ENCODE measurements around the gene PRG2.
"Not testable (repeated sequence)": the region's sequence is repeated elsewhere in the genome, so short reads cannot be mapped to it uniquely, and the experiment has no call there.

The PRG2 gene

GRCh38 chr11:57421066-57421465 is 30.6 kb upstream of the PRG2 start:
- DNase-seq (ENCODE audit: extremely low read depth in 1 of 2, low read depth in 1 of 2), result no peak

DNA sequence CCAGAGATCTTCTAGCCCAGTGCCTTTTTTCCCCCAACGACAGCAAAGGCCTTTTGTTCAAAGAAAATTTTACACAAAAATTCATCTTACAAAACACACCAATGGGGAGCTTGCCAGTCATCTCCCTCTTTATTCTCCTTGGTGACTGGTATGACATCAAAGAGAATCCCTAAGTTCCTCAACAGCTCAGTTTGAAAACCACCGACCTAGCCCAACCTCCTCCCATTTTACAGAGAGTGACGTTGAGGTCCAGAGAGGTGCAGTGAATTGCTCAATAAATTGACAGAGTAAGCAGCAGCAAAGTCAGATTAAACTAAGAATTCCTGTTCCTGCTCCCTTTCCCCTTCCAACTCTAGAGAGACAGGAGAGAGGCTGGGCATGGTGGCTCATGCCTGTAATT is 28.7 kb upstream of the PRG2 start:
- DNase-seq (ENCODE audit: extremely low read depth in 1 of 2, low read depth in 1 of 2), result no peak

DNA sequence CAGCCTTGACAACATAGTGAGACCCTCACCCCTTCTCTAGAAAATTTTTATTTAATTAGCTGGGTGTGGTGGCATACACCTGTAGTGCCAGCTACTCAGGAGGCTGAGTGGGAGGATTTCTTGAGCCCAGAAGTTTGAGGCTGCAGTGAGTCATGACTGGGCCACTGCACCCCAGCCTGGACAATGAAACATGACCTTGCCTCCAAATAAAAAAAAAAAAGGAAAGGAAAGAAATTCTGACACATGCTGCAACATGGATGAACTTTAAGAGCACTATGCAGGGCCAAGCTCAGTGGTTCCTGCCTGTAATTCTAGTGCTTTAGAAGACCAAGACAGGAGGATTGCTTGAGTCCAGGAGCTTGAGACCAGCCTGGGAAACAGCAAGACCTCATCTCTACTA is 27.7 kb upstream of the PRG2 start:
- DNase-seq (ENCODE audit: extremely low read depth in 1 of 2, low read depth in 1 of 2), result no peak

- no peak for DNase-seq (ENCODE audit: extremely low read depth in 1 of 2, low read depth in 1 of 2)
Measured at GRCh38 chr11:57417056-57417455, 26.6 kb upstream of the PRG2 start.

- no peak for DNase-seq (ENCODE audit: extremely low read depth in 1 of 2, low read depth in 1 of 2)
Measured at GRCh38 chr11:57416436-57416835, 26.0 kb upstream of the PRG2 start.

- DNase-seq (ENCODE audit: extremely low read depth in 1 of 2, low read depth in 1 of 2), result no peak
Measured at GRCh38 chr11:57414612-57415212, 24.3 kb upstream of the PRG2 start.

GRCh38 chr11:57413681-57414080 is 23.2 kb upstream of the PRG2 start:
- DNase-seq (ENCODE audit: extremely low read depth in 1 of 2, low read depth in 1 of 2), result no peak

DNA sequence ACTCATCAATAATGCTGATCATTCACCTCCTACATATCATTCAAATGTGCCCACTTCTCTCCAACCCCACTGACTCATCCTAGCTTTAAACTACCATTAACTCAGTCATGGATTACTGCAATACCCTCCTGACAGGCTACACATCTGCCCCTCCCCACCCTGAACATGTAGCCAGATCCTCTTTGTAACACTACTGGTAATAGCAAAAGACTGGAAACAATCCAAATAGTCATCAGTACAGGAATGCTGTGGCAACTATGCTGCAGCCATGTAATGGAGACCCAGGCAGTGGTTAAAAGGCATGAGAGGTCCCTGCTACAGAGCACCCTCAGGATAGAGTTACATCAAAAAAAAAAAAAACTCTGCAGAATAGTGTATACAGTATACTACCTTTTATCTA is 19.8 kb upstream of the PRG2 start:
- DNase-seq (ENCODE audit: extremely low read depth in 1 of 2, low read depth in 1 of 2), result no peak

DNA sequence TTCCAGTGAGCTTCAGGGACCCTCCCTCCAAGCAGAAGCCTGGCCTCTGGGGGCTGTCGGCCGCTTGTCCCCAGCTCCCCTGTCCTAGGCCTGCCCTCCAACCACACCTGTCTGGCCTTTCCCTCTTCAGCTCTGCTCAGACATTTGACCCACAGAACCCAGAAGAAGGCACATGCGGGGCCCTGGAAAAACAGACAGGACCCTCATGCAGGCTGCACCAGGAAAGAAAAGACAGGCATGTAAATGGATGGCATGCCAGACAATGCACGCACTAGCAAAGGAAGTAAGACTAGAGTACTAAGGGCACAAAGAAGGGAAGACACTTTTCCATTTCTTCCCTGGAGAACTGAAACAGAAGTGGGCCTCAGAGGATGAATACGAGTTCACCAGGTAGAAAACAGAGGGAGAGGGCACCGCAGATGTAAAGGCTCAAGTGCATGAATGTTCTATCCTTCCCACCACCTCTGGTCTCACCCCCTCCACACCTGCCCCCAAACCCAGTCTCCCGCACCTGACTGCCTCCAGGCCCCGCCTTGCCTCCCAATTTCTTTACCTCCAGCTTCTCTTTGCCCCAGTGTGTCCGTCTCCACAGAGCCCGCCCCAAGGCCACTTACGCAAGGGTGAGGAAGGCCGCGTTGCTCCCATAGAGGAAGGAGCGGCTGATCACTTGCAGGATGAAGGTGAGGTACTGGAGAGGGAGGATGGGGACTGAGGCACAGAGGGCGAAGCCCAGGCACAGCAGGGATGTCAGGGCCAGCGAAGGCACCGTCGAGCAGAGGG is 19.1 kb upstream of the PRG2 start:
- no peak for DNase-seq (ENCODE audit: extremely low read depth in 1 of 2, low read depth in 1 of 2)

DNA sequence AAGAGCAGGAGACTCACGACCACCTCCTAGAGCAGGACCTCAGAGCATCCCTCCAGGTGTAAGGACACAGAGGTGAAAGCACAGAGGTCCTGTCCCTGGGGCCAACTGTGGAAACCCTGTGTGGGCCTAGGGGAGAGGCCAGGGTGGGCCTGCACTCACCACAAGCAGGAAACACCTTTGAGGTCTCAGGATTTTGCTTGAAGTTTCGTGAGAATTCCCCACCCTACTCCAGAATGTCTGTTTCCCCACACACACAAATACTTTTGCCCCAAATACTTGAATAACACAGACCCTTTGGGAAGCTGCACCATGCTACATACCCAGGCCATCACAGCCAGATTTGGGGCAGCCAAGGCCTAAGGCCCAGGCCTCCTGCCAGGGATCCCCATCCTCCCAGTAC is 18.3 kb upstream of the PRG2 start:
- DNase-seq (ENCODE audit: extremely low read depth in 1 of 2, low read depth in 1 of 2), result no peak

GRCh38 chr11:57407941-57408475 is 17.6 kb upstream of the PRG2 start:
- no peak for DNase-seq (ENCODE audit: extremely low read depth in 1 of 2, low read depth in 1 of 2)

DNA sequence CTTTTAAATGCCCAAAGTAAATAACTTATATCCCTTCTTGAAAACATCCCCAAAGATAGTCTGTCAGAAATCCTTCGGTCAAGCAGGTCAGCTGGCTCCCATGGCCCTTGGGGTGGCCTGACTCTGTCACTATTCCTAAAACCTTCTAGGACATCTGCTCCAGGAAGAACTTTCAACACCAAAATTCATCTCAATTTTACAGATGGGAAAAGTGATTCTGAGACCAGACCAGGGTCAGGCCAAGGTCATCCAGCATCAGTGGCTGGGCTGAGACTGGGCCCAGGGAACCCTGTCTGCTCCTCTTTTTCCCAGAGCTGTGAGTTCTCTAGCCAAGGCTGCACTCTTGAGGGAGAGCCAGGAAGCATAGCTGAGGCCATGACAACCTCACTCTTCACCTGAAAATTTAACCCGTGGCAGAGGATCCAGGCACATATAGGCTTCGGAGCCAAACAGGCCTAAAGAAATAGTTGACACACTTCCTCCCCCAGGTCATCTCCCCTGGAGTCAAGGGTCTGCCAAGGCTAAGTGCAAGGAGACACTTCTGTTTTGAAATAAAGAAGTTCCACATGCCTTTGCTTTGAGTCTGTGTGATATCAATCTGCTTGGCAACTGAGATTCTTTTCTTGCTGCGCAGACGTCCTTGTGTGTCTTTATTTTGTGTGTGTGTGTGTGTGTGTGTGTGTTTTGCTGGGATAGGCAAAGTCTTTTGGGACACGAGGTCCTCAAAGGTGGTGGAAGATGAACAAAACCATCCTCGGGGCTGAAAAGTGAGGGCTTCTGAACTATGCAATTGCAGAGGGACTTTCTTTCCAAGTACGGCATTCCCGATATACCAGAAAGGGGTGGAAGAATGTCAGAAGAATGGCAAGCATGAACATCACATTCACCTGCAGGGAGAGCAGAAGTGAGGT is 16.8 kb upstream of the PRG2 start:
- no peak for DNase-seq (ENCODE audit: extremely low read depth in 1 of 2, low read depth in 1 of 2)

DNA sequence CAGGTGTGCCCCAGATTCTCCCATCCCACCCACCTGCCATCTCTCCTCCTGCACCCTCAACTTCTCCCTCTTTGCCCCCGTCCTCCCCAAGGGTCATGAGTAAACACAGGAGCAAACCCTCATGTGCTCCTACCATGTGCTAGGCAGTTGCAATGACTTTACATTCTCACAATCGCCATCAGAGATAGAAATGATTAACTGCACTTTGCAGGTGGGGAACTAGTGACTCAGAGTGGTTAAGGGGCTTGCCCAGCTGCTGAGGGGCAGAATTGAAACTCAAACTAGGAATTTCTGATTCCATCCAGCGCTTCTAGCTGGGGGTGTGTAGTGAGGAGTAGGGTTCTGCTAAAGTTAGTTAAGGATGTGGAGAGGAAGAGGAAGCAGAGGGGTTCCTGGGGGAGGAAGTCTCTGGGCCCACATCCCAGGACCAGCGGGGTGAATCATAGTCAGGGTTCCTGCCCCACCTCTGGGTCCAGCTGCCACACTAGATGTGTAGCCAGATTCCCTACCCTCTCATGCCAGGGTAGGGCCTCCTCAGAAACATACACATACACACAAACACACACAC is 16.0 kb upstream of the PRG2 start:
- no peak for DNase-seq (ENCODE audit: extremely low read depth in 1 of 2, low read depth in 1 of 2)

DNA sequence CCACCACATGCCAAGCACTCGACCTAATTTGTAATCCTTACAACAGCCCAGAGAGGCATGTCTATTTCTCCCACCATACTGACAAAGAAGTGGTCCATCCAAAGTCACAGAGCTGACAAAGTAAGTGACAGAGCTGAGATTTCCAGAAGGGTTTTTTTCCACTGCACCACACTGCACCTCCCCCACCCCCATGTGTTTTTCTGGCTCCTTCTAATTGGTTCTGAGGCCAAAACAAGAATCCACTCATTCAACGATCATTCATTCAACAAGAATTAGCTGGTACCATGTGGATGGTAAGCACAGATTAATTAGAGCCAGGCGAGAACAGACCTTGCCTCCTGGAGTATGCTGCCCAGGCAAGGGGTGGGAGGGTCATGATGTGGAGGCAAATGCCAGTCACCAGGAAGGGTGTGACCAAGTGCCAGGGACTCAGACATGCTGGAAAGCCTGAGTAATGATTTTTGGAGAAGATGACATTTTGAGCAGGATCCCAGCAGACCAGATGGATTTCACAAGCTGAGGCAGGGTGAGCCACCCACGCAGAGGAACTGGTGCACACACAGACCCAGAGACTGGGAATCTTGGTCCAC is 14.9 kb upstream of the PRG2 start:
- no peak for DNase-seq (ENCODE audit: extremely low read depth in 1 of 2, low read depth in 1 of 2)

GRCh38 chr11:57403802-57404147 is 13.3 kb upstream of the PRG2 start:
- DNase-seq (ENCODE audit: extremely low read depth in 1 of 2, low read depth in 1 of 2), result no peak

GRCh38 chr11:57403003-57403801 is 12.8 kb upstream of the PRG2 start:
- DNase-seq (ENCODE audit: extremely low read depth in 1 of 2, low read depth in 1 of 2), result not testable (repeated sequence)

DNA sequence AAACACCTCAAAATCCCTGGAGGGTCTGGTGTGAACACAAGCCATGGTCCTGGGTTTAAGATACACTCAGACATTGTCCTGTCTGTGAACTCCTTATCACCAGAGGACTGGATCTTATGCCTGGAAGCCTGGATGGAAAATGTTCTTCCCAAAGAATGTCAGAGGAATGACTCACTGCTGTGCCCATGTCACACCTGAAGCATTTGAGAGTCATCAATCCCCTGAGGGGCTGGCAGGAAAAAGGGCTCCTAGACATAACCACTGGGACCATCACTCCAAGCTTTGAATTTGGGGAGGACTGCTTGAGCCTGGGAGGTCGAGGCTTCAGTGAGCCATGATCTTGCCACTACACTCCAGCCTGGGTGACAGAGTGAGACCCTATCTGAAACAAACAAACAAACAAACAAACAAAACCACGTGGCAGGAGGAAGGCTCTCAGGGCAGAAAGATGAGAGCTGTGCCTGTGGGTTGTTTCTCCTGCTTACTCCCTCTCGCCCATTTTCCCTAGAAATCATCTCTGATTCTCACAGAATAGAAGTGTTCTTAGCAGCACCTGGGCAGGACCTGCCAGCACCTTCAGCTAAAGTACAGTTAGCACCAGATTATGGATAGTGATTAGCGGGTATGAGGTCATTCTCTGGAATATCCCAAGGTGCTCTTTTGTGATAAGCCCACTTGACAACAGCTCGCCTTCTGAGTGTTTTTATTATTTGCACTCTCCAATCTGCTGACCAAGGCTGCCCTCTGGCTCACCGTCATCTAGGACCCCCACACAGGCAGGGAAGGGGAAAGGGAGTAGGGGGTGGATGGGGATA is 11.9 kb upstream of the PRG2 start:
- no peak for DNase-seq (ENCODE audit: extremely low read depth in 1 of 2, low read depth in 1 of 2)

DNA sequence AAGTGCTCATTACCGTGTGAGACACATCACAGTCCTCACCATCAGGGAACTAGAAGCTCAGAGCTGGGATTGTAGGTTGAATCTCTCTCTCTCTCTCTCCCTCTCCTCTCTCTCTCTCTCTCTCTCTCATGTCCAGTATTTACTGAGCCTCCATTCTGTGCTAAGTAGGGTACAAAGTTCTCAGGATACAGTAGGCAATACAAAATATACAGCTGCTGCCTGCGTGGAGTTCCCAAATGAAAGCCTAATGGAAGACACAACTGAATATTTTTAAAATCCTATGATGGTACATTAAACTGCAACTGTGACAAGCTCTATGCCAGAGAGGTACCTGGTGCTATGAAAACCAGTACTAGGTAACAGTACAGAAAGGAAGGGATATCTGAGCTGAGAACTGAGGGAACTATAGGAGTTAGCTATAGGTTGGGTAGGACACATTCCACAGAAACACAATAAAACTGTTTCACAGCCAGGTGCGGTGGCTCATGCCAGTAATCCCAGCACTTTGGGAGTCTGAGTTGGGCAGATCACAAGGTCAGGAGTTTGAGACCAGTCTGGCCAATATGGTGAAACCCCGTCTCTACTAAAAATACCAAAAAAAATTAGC is 9.6 kb upstream of the PRG2 start:
- DNase-seq (ENCODE audit: extremely low read depth in 1 of 2, low read depth in 1 of 2), result no peak

DNA sequence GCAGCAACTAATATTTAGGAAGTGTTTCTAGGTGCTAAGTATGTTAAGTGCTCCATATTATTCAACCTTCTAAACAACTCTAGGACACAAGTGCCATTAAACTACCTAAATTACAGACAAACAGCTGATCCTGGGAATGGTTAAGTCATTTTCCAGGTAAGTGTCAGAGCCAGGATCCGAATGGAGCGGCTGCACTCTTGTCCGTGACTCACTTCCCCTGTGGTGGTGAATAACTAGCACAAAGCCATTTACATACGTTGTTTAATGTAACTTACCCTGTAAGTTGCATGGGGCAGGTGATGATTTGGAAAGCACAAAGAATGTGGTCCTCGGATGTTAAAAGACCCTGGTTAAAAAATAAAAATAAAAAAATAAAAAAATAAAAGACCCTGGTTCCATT is 8.8 kb upstream of the PRG2 start:
- DNase-seq (ENCODE audit: extremely low read depth in 1 of 2, low read depth in 1 of 2), result no peak

All from activated CD8-positive, alpha-beta memory T cell treated with anti-CD3 and anti-CD28 coated beads for 1 hour (primary cell).